NOMO-1 treated with dmso at 0.1 percent for 144 hours (cell line): ENCODE measurements around the gene ALKAL2.
A peak's percentile ranks its signal among the peaks of the same experiment; 100 is the strongest.

ENCODE experiments used
- DNase-seq: peaks from one replicate; lab custom pipeline; 2025; ENCODE audit not compliant: unreplicated experiment; lab: John Stamatoyannopoulos, UW

Gene ALKAL2

GRCh38 chr2:271917-272316, 16.0 kb downstream of the ALKAL2 start:
- no peak for DNase-seq

DNA sequence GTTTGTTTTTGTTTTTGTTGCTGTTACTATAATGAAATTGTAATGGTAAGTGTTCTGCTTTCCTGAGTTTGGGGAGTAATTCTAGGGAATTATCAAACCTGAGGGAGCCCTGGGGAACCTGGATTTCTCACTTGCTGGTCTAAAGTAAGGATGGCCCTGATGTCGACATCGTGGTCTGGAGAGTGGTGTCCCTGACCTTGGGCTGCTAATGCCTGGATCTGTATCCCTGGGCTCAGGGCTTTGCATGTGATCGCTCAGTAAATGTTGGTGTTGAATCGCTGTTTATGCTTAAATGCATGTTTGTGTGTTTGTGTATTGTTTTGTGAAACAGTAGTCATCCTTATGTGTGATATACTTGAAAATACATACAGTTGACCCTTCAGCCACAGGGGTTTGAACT, 17.0 kb downstream of the ALKAL2 start:
- no peak for DNase-seq

GRCh38 chr2:269356-270030, 18.4 kb downstream of the ALKAL2 start:
- DNase-seq, result no peak

GRCh38 chr2:268323-268722, 19.6 kb downstream of the ALKAL2 start:
- DNase-seq, result no peak

DNA sequence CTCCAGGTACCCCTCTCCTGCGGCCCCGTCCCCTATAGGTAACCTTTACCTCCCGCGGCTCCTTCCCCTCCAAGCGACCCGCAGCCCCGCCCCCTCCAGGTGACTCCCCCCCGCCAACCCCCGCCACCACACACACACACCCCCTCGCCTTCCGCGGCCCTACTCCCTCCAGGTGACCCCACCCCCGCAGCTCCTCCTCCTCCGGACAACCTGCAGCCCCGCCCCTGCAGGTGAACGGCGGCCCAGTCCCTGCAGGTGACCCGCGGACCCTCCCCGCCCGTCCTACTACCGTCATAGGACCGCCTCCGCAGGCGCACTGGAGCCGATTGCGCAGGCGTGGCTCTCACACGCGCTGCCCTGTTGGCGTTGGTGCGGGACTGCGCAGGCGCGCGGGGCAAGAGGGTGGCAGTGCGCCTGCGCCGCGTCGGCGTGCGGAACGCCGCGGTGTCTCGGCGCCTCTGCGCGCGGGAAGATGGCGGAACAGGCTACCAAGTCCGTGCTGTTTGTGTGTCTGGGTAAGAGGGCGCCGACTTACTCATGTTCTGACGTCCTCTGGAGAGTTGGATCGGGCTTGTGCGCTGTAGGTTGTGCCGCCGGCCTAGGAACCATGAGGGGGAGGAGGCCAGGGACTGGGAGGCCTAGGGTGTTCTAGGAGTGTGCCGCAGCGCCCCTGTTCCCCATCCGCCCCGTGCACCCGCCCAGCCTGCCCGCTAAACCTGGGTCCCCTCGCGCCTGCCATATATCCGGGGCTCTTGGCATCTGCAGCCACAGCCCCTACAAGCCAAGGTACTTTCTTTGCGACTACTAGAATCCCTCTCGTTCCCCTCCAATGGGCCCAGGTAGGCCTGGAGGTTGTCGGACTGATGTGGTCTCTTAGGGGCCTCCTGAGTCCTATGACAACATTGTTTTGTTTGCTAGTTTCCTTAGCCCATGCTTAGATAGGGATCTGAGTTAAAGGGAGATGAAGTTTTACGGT, 23.1 kb downstream of the ALKAL2 start, which contains the start of gene ACP1:
Gene ACP1, plus strand, starts transcription at position 455 of the 976 bp plus-strand sequence. Its CDS starts 18 bp downstream, at position 473.
- peak; percentile 84 for DNase-seq

- no peak for DNase-seq
These were observed 24.0 kb downstream of the ALKAL2 start, which contains the start of gene SH3YL1 for GRCh38 chr2:263774-264492. SH3YL1 (minus strand) TSS chr2:264032; CDS start chr2:263984, 48 bp downstream.

- DNase-seq, result no peak
These were observed 24.7 kb downstream of the ALKAL2 start for GRCh38 chr2:263022-263738.

DNA sequence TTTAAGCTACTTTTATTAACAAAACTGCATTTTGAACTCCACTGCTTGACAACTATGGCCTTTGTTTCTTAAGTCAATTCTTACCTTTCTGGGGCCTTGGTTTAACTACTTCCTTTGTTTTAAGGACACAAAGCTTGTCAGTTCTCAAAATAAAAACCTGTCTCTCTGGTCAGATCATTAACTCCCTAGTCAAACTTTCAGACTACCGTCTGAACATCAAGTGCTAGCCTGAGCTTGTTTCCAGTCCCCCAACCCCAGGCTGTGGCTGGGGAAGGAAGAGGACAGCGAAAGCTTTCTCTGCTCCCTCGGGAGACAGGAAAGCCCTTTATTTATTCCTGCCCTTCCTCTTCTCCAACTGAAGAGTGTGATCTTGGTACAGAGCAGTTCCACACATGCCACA, 25.8 kb downstream of the ALKAL2 start:
- no peak for DNase-seq

DNA sequence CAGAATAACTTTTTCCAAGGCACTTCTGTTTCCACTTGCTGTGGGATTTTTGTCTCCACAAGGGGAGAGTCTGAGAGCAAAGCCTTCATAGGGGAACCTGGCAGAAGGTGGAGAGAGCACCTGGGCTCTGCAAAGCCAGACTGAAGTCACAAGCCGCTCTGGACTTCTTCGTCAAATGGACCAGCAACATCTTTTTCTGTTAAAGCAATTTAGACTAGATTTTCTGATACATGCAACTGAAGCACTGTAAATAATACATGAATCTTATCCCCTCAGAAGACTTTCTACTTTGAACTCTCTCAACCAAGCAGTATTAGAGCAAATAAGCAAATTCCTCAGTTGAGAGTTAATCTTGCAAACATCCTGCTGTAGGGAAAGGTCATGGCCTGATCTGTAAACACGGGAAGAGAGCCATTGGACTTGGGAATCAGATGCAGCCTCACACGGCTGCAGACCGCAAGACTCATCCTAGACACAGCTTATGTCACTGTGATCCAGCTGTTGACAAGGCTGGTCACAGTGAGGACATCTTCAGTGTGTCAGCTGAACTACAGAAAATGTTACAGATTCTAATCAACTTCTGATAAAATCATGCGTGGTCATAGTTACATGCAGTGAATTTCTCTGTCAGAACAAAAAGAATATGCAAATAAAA, 27.3 kb downstream of the ALKAL2 start:
- no peak for DNase-seq

DNA sequence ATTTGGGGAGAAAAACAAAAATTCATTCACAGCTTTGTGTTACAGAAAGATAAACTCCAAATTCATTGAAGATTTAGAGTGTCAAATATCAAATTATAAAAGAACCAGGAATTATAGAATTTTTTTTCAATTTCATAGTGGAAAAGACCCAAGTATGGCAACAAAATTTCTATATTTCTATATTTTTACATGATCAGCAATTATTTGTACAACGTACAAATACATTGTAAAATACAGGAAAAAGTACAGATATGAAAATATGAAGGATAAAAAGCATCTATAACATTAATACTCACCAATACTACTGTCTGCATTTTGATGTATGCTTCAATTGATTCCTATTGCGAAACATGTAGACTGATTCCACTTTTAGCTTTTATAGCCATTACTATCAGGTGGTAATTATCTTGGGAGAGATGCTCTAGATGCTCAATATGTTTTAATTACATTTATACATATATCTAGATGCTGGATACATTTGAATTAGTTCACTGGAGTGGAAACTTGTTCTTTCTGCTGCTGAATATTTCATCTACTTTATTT, 28.0 kb downstream of the ALKAL2 start:
- DNase-seq, result no peak

DNA sequence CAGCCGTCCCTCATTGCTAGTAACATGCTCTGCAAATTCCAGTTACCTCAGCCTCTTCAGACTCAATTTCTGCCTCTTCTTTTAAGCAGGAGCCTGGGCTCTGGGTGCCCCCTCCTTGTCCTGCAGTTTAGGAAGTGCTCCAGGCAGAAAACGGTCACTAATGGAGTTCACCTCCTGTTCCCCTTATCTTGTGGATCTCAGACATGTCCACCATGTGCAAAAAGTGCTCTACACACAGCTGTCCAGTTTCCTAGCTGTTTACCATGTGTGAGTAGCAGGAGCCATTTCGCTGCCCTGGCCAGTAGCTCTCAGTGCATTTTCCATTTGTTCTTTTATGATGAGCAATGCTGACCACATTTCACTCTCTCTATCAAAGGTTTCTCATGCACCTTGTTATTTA, 29.0 kb downstream of the ALKAL2 start:
- DNase-seq, result no peak

- DNase-seq, result no peak
These were observed 30.0 kb downstream of the ALKAL2 start for GRCh38 chr2:257842-258241.

DNA sequence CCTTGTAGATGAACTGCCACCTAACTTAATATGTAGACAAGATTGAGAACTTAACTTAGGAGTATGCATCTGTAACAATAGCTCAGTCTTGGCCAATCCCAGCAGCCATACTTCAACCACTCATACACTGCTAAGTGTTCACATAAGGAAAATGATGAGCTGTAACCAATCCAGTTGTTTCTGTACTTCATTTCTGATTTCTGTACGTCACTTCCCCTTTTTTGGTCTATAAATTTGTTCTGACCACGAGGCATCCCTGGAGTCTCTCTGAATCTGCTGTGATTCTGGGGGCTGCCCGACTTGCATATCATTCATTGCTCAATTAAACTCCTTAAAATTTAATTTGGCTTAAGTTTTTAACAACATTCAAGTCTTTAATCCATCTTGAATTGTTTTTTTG, 30.5 kb downstream of the ALKAL2 start:
- no peak for DNase-seq

- DNase-seq, result no peak
These were observed 31.8 kb downstream of the ALKAL2 start for GRCh38 chr2:256094-256493.

GRCh38 chr2:255195-255594, 32.7 kb downstream of the ALKAL2 start:
- no peak for DNase-seq

DNA sequence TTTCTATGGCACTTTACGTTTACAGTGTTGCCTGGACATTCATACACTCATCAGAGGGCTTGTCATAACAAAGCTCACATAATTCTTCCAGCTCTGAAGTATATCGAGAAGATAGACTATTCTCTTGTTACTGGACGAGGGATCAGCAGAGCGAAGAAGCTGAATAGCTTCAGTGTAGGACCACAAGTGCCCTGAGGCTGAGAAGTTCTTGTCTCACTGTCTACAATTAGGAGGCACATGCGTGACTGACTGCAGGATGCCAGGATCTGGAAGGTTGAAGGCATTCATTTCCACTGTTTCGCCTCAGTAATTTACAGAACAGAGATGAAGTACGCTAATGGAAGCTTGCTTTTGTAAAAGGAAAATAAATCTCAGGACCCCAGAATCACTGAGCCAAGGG, 33.6 kb downstream of the ALKAL2 start:
- no peak for DNase-seq

- no peak for DNase-seq
These were observed 34.7 kb downstream of the ALKAL2 start for GRCh38 chr2:253202-253638.

DNA sequence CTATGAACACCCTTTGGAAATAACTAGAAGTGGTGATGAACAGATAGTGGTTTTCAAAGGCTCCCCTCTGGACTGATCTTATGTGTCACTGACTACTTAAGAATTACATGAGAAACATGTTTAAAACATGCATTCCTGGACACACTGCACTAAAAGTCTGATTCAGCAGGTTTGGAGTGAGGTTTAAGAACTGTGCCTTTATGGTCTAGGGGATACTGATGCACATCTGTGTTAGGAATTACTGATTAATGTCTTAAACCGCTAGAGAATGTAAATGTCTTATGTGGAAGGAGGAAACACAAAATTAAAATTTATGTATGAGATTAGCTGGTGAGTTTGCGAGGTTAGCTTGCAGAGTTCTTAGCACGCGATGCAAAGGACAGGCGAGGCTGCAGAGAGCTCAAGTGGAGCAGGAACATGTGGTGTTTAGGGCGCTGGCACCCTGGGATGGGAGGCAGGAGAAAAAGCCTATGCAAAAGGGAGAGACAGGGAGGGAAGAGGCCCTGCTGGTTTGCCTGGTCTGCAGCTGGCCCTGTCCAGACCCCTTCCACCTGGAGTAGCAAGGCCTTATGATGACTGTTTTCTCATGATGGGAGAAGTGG, 35.8 kb downstream of the ALKAL2 start:
- DNase-seq, result no peak

DNA sequence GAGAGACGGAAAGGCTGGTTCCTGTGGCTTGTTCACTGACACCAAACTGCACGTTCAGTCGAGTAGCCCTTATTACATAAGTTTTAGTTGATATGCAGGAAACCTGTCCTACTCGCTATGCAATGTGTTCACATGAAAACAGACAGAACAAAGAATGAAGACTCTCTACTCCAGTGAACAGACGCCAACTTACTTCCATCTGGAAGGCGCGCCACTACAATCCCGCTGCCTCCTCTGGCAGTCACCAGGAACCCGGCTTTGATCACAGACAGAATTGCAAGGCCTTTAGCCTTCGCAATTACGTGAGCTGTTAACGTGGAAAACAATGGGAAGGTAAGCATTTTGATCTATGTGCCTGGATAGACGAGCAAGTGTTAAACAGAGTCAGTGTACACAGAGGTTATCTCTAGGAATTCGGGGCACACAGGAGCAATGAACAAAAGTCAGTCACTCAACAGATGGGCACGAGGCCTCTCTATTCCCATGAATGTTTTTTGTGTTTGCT, 38.3 kb downstream of the ALKAL2 start:
- DNase-seq, result no peak
